HG03039 (cell line): ENCODE data around the gene LRP5.
A peak's percentile ranks its signal among the peaks of the same experiment; 100 is the strongest.

Source experiments
- ATAC-seq: cut with Tn5 transposase; IDR thresholded peaks from one replicate; pipeline ENCODE4 v1.9.1; 2021; ENCODE audit warnings: mild to moderate bottlenecking, moderate library complexity; ENCODE audit not compliant: unreplicated experiment

The LRP5 gene

GRCh38 chr11:68369756-68370155, 57.4 kb downstream of the LRP5 start:
- no peak for ATAC-seq

- ATAC-seq = peak; percentile 55
These were observed 58.1 kb downstream of the LRP5 start for GRCh38 chr11:68370211-68371111.

GRCh38 chr11:68371171-68372041, 59.0 kb downstream of the LRP5 start:
- no peak for ATAC-seq

GRCh38 chr11:68372114-68372513, 59.7 kb downstream of the LRP5 start:
- no peak for ATAC-seq

- no peak for ATAC-seq
These were observed 60.2 kb downstream of the LRP5 start for GRCh38 chr11:68372625-68373024.

- ATAC-seq = no peak
These were observed 60.9 kb downstream of the LRP5 start for GRCh38 chr11:68373189-68373814.

GRCh38 chr11:68373815-68374501, 61.6 kb downstream of the LRP5 start:
- ATAC-seq = no peak

GRCh38 chr11:68374531-68374930, 62.1 kb downstream of the LRP5 start:
- ATAC-seq = no peak

- no peak for ATAC-seq
These were observed 62.9 kb downstream of the LRP5 start for GRCh38 chr11:68375337-68375736.

GRCh38 chr11:68375766-68376165, 63.4 kb downstream of the LRP5 start:
- no peak for ATAC-seq

GRCh38 chr11:68377389-68377795, 65.0 kb downstream of the LRP5 start:
- ATAC-seq = no peak

- ATAC-seq = no peak
These were observed 66.8 kb downstream of the LRP5 start for GRCh38 chr11:68379206-68379605.

- no peak for ATAC-seq
These were observed 68.6 kb downstream of the LRP5 start for GRCh38 chr11:68380786-68381622.

GRCh38 chr11:68381716-68382115, 69.3 kb downstream of the LRP5 start:
- no peak for ATAC-seq

- no peak for ATAC-seq
These were observed 70.1 kb downstream of the LRP5 start for GRCh38 chr11:68382358-68382998.

GRCh38 chr11:68383976-68384501, 71.6 kb downstream of the LRP5 start:
- no peak for ATAC-seq

GRCh38 chr11:68384530-68385081, 72.2 kb downstream of the LRP5 start:
- ATAC-seq = no peak

GRCh38 chr11:68385128-68385527, 72.7 kb downstream of the LRP5 start:
- no peak for ATAC-seq
